IPS-15b (cell line): ENCODE results near the gene RAB15.

Experiments
- H3K27me3 ChIP-seq: one replicate; pipeline ENCODE4 v1.6.1; 2013; ENCODE audit warnings: low read length; ENCODE audit not compliant: control insufficient read depth, insufficient read depth
- H3K36me3 ChIP-seq: one replicate; pipeline ENCODE4 v1.6.1; 2013; ENCODE audit warnings: low read length; ENCODE audit not compliant: control insufficient read depth, insufficient read depth
- H3K4me1 ChIP-seq: one replicate; pipeline ENCODE4 v1.6.1; 2013; ENCODE audit warnings: mild to moderate bottlenecking, low read length; ENCODE audit not compliant: control insufficient read depth, insufficient read depth
- H3K4me3 ChIP-seq: one replicate; pipeline ENCODE4 v1.5.1; 2013; ENCODE audit warnings: low read depth, low read length
- H3K9ac ChIP-seq: one replicate; pipeline ENCODE4 v1.6.1; 2013; ENCODE audit warnings: low read depth, mild to moderate bottlenecking, low read length
- H3K9me3 ChIP-seq: one replicate; pipeline ENCODE4 v1.6.1; 2013; ENCODE audit warnings: mild to moderate bottlenecking, low read length; ENCODE audit not compliant: control insufficient read depth, insufficient read depth

RAB15 gene

DNA sequence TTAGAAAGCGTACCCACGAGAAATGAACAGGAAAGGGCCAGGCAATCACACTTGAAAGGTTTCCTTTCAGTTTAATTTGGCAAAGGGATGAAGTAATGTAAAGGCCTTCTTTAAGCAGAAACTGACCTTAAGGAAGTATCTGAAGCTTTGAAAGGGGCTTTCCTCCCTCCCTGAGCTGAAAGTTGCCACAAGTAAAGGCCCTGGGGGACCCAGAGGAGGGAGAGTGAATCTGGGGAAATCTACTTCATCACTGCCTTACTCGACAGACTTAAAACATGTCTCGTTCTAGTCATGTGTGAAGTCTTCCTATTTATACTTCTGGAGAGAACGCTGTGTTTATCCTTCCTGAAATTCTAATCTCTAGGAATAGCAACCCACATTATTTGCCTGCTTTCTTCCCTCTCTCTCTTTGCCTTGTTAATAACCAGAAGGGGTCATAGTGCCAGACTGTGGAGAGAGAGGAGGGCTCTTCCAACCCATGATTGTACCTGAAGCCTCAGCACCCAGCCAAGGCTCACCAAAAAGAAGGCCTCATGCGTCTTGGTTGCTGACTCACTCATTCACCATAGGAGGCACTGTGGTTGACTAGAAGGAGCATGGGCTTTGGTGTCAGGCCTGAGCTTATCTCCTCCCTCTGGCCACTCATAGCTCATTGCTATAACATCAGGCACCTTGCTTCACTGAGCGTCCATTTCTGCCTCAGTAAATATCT, 19.4 kb downstream of the RAB15 start:
- Histone ChIP-seq H3K9ac (no peak overlapping the region), H3K4me1 (peaks cover 21% of the 10 kb centered on the region), H3K4me3 (no peak overlapping the region), H3K27me3 (no peaks in the 10 kb centered on the region), H3K9me3 (no peaks in the 10 kb centered on the region), H3K36me3 (peaks cover 43% of the 10 kb centered on the region)

- Histone ChIP-seq H3K9ac (no peak overlapping the region), H3K9me3 (no peaks in the 10 kb centered on the region)
Observed at GRCh38 chr14:64951724-64952123, 20.4 kb downstream of the RAB15 start.

DNA sequence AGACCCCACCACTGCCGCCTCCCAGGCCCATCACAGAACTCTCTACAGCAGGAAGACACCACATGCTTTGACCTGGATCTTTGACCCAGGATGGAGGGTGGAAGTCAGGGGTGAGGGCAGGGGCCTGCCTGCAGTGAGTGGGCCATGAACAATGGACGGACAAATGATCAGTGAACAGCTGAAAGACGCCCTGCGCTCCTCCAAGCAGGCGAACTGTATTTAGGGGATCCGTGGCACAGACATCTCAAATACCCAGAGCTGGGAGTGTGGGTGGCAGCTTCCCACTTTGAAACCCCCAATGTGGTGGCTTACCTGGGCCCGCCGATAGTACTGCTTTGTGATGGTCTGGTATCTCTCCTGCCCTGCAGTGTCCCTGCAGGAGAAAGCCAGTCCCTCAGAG, 20.8 kb downstream of the RAB15 start:
- H3K36me3 ChIP-seq: peaks cover 50% of the 10 kb centered on the region
- no peak overlapping the region for H3K4me3 ChIP-seq
- no peak overlapping the region for H3K9ac ChIP-seq
- no peaks in the 10 kb centered on the region for H3K27me3 ChIP-seq
- H3K4me1 ChIP-seq: peaks cover 14% of the 10 kb centered on the region
- H3K9me3 ChIP-seq: no peaks in the 10 kb centered on the region

More at GRCh38 chr14:64951724-64952123, 20.4 kb downstream of the RAB15 start:
- Histone ChIP-seq H3K36me3 (peaks cover 50% of the 10 kb centered on the region), H3K4me3 (no peak overlapping the region), H3K27me3 (no peaks in the 10 kb centered on the region), H3K4me1 (peaks cover 18% of the 10 kb centered on the region)

GRCh38 chr14:64950889-64951288, 21.2 kb downstream of the RAB15 start:
- Histone ChIP-seq H3K27me3 (no peaks in the 10 kb centered on the region), H3K36me3 (peaks cover 50% of the 10 kb centered on the region)

DNA sequence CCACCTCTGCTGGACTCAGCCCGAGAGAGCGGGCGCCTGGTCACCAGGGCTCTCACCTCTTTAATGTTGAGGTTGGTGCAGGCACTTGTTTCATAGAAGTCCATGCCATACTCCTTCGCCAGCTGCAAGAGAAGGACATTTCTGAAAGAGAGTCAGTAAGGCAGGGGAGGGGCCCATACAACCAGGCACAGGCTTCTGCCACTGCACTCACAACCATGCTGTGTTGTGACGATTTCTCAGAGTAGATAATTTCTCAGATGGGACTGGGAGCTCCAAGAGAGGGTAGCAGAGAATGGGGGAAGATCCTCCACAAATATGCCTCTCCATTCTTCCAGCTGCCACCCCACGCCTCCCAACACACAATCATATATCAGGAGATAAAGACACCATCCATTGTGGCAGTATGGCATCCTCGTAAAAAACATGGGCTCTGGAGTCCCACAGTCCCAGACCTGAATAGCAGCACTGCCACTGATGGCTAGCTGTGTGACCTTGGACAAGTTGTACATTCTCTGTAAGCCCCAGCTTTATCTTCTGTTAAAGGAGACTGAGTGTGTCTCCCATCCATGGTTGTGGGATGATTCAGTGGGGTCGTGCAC, 23.4 kb downstream of the RAB15 start:
- Histone ChIP-seq H3K9ac (no peak overlapping the region), H3K4me1 (peaks cover 2% of the 10 kb centered on the region), H3K4me3 (no peak overlapping the region), H3K27me3 (no peaks in the 10 kb centered on the region), H3K36me3 (peaks cover 50% of the 10 kb centered on the region), H3K9me3 (no peaks in the 10 kb centered on the region)

More at GRCh38 chr14:64950889-64951288, 21.2 kb downstream of the RAB15 start:
- Histone ChIP-seq H3K9me3 (no peaks in the 10 kb centered on the region), H3K9ac (no peak overlapping the region), H3K4me3 (no peak overlapping the region), H3K4me1 (peaks cover 12% of the 10 kb centered on the region)

DNA sequence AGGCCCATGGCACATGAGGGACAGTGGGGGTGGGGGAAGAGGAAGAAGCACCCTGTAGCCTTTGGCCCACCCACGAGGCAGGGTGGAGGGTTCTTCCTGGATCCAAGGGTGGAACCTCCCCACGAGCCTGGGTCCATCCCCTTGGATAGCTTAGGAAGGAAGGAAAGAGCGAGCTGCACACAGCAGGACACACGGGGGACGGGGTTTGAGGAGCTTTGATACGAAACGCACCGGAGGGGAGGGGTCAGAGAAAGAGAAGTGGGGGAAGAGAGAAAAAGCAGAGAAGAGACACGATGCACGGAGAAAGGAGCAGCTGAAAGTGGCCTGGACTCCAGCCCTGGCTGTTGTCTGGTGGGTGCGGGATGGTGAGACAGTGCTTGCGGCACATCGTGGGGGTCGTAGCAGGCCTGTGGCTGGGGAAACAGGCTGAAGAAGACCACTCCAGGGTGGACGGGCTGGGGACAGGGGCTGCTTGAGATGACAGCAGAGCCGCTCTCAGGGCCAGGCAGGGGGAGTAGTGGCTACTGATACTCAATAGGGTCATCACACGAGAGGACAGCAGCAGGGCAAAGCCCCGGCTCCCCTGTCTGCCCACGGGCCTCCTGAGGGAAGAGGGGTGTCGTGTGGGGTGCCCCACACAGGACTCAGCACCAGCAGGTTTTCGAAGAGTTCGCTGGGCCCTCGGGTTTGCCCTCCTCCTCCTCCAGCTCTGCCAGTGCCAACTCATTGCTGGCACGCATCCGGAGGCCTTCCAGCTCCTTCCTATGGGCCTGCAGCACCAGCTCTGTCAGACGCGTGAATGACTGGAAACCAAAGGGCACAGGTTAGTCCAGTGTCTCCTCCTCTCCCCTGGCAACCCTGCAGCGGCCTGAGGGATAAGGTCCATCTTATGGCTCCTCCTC, 24.2 kb downstream of the RAB15 start:
- Histone ChIP-seq H3K9ac (no peak overlapping the region), H3K27me3 (no peaks in the 10 kb centered on the region), H3K36me3 (peaks cover 44% of the 10 kb centered on the region), H3K4me1 (peaks cover 4% of the 10 kb centered on the region), H3K9me3 (no peaks in the 10 kb centered on the region), H3K4me3 (no peak overlapping the region)

DNA sequence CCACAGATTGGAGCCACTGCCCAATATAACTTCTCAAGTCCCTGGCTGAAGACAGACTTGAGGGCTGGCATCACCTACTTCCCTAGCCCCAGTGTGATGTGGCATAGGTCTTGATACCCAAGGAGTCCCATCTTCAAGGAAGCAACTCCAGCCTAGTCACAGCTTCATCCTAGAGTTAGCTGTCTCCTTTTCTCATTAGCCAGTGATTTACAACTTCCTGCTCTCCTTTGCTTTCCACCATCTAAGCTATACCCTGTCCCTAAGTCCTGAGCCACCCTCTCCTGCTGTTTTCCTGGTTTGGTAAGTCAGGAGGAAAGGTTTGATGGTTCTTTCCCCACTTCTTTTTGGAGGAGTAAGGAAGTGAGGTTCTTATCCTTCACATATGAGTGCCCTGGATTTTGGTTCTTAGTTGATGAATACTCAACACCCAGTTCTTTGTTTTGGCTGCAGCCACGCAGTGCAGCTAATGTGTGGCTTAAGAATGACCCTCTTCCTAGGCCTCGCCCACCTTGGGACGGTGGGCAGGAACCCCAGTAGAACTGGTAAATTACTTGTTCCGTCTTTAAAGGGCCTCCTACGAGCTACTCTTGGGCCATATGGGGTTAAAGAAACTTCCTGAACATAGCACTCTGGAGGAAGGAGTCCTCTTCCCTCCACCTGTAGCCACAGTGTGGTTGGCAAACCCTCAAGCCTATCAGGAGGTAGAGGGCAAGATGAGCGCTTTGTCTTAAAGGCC, 25.7 kb downstream of the RAB15 start:
- peaks cover 35% of the 10 kb centered on the region for H3K36me3 ChIP-seq
- no peaks in the 10 kb centered on the region for H3K9me3 ChIP-seq
- H3K4me1 ChIP-seq: peaks cover 4% of the 10 kb centered on the region
- H3K9ac ChIP-seq: no peak overlapping the region
- no peaks in the 10 kb centered on the region for H3K27me3 ChIP-seq
- H3K4me3 ChIP-seq: no peak overlapping the region

- no peaks in the 10 kb centered on the region for H3K9me3 ChIP-seq
- H3K9ac ChIP-seq: no peak overlapping the region
- H3K36me3 ChIP-seq: peaks cover 28% of the 10 kb centered on the region
- no peak overlapping the region for H3K4me3 ChIP-seq
- H3K4me1 ChIP-seq: peaks cover 4% of the 10 kb centered on the region
- no peaks in the 10 kb centered on the region for H3K27me3 ChIP-seq
Observed at GRCh38 chr14:64945431-64946178, 26.5 kb downstream of the RAB15 start.

- Histone ChIP-seq H3K4me1 (peaks cover 4% of the 10 kb centered on the region), H3K9me3 (no peaks in the 10 kb centered on the region), H3K4me3 (no peak overlapping the region), H3K36me3 (peaks cover 20% of the 10 kb centered on the region), H3K9ac (no peak overlapping the region), H3K27me3 (no peaks in the 10 kb centered on the region)
Observed at GRCh38 chr14:64944861-64945260, 27.3 kb downstream of the RAB15 start.

- H3K4me1 ChIP-seq: peaks cover 4% of the 10 kb centered on the region
- H3K9me3 ChIP-seq: no peaks in the 10 kb centered on the region
- H3K9ac ChIP-seq: no peak overlapping the region
- peaks cover 18% of the 10 kb centered on the region for H3K36me3 ChIP-seq
- H3K27me3 ChIP-seq: no peaks in the 10 kb centered on the region
- no peak overlapping the region for H3K4me3 ChIP-seq
Observed at GRCh38 chr14:64944041-64944440, 28.1 kb downstream of the RAB15 start.

- Histone ChIP-seq H3K4me3 (no peak overlapping the region), H3K36me3 (peaks cover 15% of the 10 kb centered on the region), H3K4me1 (peaks cover 4% of the 10 kb centered on the region), H3K27me3 (no peaks in the 10 kb centered on the region), H3K9me3 (no peaks in the 10 kb centered on the region), H3K9ac (no peak overlapping the region)
Observed at GRCh38 chr14:64943556-64943955, 28.6 kb downstream of the RAB15 start.
